GM12873 (cell line): Measurements from ENCODE around the gene CIBAR2.

Experiments used
- CTCF ChIP-seq: IDR thresholded peaks from 2 replicates; pipeline ENCODE4 v1.5.1; 2012; ENCODE audit warnings: low read depth, mild to moderate bottlenecking, moderate library complexity, low read length, control low read depth; ENCODE audit not compliant: insufficient read depth; ENCODE audit errors: missing control alignments

CIBAR2 gene

GRCh38 chr16:85052536-85052935 is 59.7 kb downstream of the CIBAR2 start:
- no peak for TF ChIP-seq CTCF

- TF ChIP-seq CTCF = no peak
These were observed 60.6 kb downstream of the CIBAR2 start for GRCh38 chr16:85051683-85052082.

DNA sequence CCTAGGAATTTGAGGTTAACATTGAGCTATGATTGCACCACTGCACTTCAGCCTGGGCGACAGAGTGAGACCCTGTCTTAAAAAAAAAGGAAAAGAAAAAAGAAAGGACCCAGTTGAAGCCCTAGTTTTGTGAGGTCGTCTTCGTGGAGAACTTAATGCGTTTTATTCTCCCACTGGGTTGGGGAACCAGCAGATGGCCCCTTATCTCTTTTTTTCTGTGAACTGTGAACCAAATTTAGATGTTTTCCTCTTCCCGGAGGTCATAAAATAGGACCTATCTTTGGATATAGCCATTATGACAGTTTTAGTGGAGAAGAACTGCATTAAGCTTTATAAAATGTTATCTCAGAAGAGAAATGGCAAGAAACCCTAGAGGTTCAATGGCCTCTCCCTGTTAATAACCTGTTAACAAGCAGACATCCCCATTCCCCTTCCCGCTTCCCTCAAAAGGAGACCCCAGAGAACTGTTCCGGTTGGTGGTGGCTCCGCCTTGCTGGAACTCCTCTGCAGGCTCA is 61.1 kb downstream of the CIBAR2 start:
- no peak for TF ChIP-seq CTCF

DNA sequence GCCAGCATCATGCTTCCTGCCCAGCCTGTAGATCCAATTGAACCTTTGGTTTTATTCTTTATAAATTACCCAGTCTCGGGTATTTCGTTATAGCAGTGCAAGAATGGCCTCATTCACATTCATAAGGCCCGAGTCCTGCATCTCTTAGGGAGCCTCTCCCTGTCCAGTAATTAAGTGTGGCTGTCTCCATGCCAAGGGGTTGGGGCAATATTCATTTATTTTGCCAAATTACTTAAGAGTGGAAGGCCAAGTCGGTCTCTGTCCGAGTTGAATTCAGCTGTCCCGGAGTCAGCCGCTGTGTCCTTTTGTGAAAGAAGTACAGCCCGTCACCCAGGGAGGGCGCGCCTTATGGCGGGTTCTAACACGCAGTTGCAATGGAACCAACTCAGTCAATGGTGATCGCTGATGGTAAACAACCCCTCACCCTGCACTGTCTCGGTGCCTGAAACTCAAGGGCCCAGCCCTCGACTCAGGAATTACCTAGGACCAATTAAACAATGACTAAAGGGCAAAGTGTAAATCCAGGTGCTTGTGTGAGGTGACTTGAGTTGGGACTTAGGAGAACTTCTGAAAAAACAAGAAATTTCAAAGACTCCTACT is 62.5 kb downstream of the CIBAR2 start:
- TF ChIP-seq CTCF = no peak

DNA sequence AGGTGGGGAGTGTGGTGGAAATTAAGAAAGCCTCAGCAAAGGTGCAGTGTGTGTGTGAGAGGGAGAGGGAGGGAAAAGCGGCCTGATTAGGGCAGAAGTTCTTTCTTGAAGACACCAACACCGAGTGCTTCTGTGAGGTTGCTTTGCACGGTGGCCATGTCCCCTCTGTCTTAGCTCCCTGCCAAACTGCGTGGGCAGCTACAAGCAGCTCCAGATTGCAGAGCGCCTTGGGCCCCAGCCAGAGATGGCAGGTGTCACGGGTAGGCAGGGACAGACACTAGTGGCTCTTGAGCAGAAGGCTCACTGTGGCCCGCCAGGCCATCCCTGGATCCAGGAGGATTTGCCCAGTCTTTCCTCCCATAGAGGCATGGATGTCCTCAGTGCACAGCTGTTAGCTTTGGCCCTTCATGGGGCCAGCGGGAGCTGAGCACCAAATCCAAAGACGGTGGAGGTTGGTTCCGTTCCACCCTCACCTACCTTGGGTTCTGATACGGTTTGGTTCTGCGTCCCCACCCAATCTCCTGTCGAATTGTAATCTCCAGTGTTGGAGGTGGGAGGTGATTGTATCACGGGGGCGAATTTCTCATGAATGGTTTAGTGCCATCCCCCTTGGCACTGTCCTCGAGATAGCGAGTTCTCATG is 63.2 kb downstream of the CIBAR2 start:
- no peak for TF ChIP-seq CTCF
